Transverse colon (tissue), 4 donors: ENCODE data around the gene PLA2G2D. TPM values are rescaled to one million over a fixed set of nuclear protein-coding genes. Genes with fewer than 3 reads are reported as not detected.

Source experiments
- DNase-seq: peaks from one replicate; pipeline ENCODE4 v3.0.0-alpha.2; 2019
- H3K27ac ChIP-seq, 4 donors: fragments of 200-600 bp; sonication (generic); 2 replicates each; pipeline ENCODE4 v1.5.1; 2016 to 2018; ENCODE audit warnings: inconsistent platforms in 4 of 4
- H3K27me3 ChIP-seq: fragments of 200-600 bp; sonication (generic); 2 replicates; pipeline ENCODE4 v1.5.1; 2017; ENCODE audit warnings: inconsistent platforms
- H3K36me3 ChIP-seq, 4 donors: fragments of 200-600 bp; sonication (generic); 2 replicates each; pipeline ENCODE4 v1.5.1; 2017 to 2019; ENCODE audit warnings: inconsistent platforms in 4 of 4
- H3K4me1 ChIP-seq, 4 donors: fragments of 200-600 bp; sonication (generic); 2 replicates each; pipeline ENCODE4 v1.5.1; 2017 to 2020; ENCODE audit warnings: inconsistent platforms in 4 of 4
- H3K4me3 ChIP-seq, 4 donors: fragments of 200-600 bp; sonication (generic); 1 replicate in 1 of 4; 2 replicates in 3 of 4; pipeline versions ENCODE4 v1.5.1 to v1.6.1; 2017 to 2019; ENCODE audit warnings: inconsistent platforms in 4 of 4
- H3K9me3 ChIP-seq, 2 donors: fragments of 200-600 bp; sonication (generic); 2 replicates each; pipeline ENCODE4 v1.5.1; 2017 to 2019; ENCODE audit warnings: inconsistent platforms in 2 of 2
- EP300 ChIP-seq: sonication (generic); formaldehyde crosslinking; IDR thresholded peaks from one replicate; pipeline ENCODE4 v1.6.1; 2017; ENCODE audit warnings: antibody characterized with exemption, low read depth
- POLR2A ChIP-seq: fragments of 450-650 bp; IDR thresholded peaks from one replicate; pipeline ENCODE4 v1.6.1; 2016; ENCODE audit warnings: antibody characterized with exemption, mild to moderate bottlenecking, moderate library complexity
- POLR2AphosphoS5 ChIP-seq, 3 donors: sonication (generic); formaldehyde crosslinking; IDR thresholded peaks; one replicate each; pipeline ENCODE4 v1.6.1; 2016; ENCODE audit warnings: antibody characterized with exemption in 3 of 3
- WGBS, 2 donors: methylation state at CpG; one replicate each; pipeline ENCODE4 v1.1.5; 2018; ENCODE audit warnings: low coverage in 1 of 2; 5-methylcytosine and 5-hydroxymethylcytosine counted together
- in situ Hi-C, 4 donors: fragments of 200-750 bp; cut with MboI; loops; one replicate each; pipeline versions ENCODE4 v1.15.0 to v1.15.1; 2017; ENCODE audit warnings: low sequenced_read_pairs in 3 of 4, low pct_ligation_motif_present in 1 of 4, low pct_unique_long_range_greater_than_20kb in 1 of 4
- intact Hi-C: fragments of 100-400 bp; cut with DNase I; formaldehyde crosslinking; loops from one replicate; pipeline ENCODE4 v1.15.1; 2023; ENCODE audit warnings: low total_unique reads
- total RNA-seq, 4 donors: library from RNA; depleted of rRNA; stranded (reverse); fragments of >200 nt; gene quantifications; one replicate each; pipeline ENCODE4 v1.1.0, GENCODE V29; 2016
- TF ChIP-seq, protein P1 (sequence below), 5 experiments: fragments of 200-600 bp in 3 of 5; fragments of 450-650 bp in 2 of 5; sonication (generic) in 3 of 5; IDR thresholded peaks; 1 replicate in 2 of 5; 2 replicates in 3 of 5; pipeline ENCODE4 v1.5.1; 2016 to 2017; ENCODE audit warnings: antibody characterized with exemption in 5 of 5, inconsistent platforms in 3 of 5, mild to moderate bottlenecking in 2 of 5, moderate library complexity in 1 of 5

The PLA2G2D gene
- total RNA-seq, 4 donors from 2014 or later = 0.16 TPM; not detected in 3

DNA sequence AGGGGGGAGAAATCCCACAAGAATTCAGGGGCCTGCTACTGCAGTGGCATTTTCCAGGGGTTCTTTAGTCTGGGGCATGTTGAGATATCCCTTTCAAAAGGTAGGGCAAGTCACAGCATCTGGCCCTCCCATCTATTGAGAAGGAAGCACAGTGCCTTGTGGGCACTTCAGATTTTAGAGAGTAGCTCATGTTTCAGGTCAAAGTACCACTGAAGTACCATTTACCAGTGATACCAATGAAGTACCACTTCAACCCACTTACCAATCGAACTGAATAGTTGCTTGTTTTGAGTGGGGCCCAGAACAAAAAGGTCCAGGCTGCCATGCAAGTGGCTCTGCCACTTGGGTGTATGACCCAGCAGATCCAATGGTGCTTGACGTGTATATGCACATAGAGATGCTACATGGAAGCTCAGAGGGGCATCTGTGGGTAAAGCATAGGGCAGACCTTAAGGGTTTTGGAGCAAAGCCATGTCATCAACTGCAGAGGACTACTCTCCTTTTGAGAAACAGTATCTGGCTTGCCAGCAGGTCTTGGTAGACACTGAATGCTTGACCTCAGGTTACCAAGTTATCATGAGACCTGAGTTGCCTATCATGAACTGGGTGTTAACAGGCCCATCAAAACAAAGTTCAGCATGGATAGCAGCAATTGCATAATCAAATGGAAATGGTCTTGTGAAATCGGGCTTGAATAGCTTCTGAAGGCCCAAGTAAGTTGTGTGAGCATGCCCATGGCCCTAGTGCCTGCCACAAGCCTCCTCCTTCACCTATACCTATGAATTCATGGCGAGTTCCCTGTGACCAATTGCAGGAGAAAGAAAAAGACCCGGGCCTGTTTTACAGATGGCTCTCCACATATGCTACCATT, 23.5 kb downstream of the PLA2G2D start:
- H3K27me3 ChIP-seq = no peaks in the 10 kb centered on the region
- peaks cover 0 to 8% (median 0%) of the 10 kb centered on the region in 4 donors for H3K4me1 ChIP-seq
- no peak for DNase-seq
- intact Hi-C loops (loop anchor here (10.0 kb wide), 1 partner anchor 399 kb away; no protein-coding TSS in a partner anchor), in situ Hi-C loops (no loop called here)
- TF ChIP-seq POLR2A (no peak), EP300 (no peak), POLR2AphosphoS5 (IDR thresholded peaks at IDR 0.05) (no peak)
- TF ChIP-seq, protein P1, sequence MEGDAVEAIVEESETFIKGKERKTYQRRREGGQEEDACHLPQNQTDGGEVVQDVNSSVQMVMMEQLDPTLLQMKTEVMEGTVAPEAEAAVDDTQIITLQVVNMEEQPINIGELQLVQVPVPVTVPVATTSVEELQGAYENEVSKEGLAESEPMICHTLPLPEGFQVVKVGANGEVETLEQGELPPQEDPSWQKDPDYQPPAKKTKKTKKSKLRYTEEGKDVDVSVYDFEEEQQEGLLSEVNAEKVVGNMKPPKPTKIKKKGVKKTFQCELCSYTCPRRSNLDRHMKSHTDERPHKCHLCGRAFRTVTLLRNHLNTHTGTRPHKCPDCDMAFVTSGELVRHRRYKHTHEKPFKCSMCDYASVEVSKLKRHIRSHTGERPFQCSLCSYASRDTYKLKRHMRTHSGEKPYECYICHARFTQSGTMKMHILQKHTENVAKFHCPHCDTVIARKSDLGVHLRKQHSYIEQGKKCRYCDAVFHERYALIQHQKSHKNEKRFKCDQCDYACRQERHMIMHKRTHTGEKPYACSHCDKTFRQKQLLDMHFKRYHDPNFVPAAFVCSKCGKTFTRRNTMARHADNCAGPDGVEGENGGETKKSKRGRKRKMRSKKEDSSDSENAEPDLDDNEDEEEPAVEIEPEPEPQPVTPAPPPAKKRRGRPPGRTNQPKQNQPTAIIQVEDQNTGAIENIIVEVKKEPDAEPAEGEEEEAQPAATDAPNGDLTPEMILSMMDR (IDR thresholded peaks at IDR 0.05) = no peak
- H3K36me3 ChIP-seq = no peaks in the 10 kb centered on the region
- no peak overlapping the region for H3K27ac ChIP-seq
- H3K4me3 ChIP-seq = no peak overlapping the region
- WGBS, 2 donors = 81% methylated on average over 5 of the region's 5 CpGs; no CpG with 5 or more reads in 1 of the 2 donors
- no peaks in the 10 kb centered on the region for H3K9me3 ChIP-seq

DNA sequence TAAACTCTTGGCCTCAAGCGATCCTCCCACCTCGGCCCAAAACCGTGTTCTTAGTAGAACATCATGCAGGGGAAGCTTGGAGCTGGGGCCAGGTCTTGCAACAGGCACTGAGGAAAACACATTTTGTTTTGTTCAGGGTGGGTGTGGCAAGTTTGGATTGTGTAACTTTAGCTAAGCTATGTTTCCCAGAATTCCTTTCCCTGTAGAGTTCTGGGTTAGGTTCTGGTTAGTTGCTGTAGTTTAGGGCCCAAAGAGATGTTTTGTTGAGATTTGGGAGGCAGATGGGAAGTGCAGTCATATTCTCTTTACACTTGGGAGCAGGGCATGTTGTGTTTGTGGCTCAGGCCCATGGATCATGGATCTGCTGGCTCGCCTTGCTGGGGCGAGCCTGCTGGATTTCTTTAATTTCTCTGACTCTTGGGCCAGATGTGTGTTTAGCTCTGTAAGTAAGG, 25.4 kb downstream of the PLA2G2D start:
- H3K27ac ChIP-seq = peak overlapping the region in 2 of 4 donors; percentile 9 to 48
- intact Hi-C loops = loop anchor here (10.0 kb wide), 1 partner anchor 401 kb away; no protein-coding TSS in a partner anchor
- no peaks in the 10 kb centered on the region for H3K9me3 ChIP-seq
- H3K36me3 ChIP-seq = no peaks in the 10 kb centered on the region
- peaks cover 0 to 8% (median 0%) of the 10 kb centered on the region in 4 donors for H3K4me1 ChIP-seq
- no peaks in the 10 kb centered on the region for H3K27me3 ChIP-seq
- in situ Hi-C loops = no loop called here
- H3K4me3 ChIP-seq = no peak overlapping the region
- no peak for TF ChIP-seq POLR2A
- peak in 1 of 3 donors; percentile 39 for TF ChIP-seq POLR2AphosphoS5 (IDR thresholded peaks at IDR 0.05)
- WGBS, 2 donors = 80% methylated on average over 5 of the region's 5 CpGs; no CpG with 5 or more reads in 1 of the 2 donors
- no peak for DNase-seq

DNA sequence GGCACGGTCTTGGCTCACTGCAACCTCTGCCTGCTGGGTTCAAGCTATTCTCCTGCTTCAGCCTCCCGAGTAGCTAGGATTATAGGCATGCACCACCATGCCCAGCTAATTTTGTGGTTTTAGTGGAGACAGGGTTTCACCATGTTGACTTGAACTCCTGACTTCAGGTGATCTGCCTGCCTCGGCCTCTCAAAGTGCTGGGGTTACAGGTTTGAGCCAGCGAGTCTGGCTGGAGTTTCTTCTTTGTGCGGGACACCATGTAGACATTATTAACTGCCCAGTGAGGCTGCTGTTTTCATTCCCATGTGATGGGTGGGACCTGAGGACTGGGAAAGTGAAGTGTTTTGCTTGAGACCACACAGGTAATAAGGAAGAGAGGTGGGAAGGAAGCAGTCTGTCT, 26.0 kb downstream of the PLA2G2D start:
- Histone ChIP-seq H3K9me3 (no peaks in the 10 kb centered on the region), H3K36me3 (no peaks in the 10 kb centered on the region), H3K27me3 (no peaks in the 10 kb centered on the region), H3K4me3 (no peak overlapping the region), H3K27ac (peak overlapping the region in 1 of 4 donors; percentile 39), H3K4me1 (peaks cover 0 to 8% (median 0%) of the 10 kb centered on the region in 4 donors)
- 80 to 93% methylated on average over 2 to 5 of the region's 5 CpGs for WGBS, 2 donors
- DNase-seq = no peak
- in situ Hi-C loops = no loop called here
- intact Hi-C loops = loop anchor here (10.0 kb wide), 1 partner anchor 401 kb away; no protein-coding TSS in a partner anchor
- TF ChIP-seq, protein P1 (IDR thresholded peaks at IDR 0.05) = no peak

DNA sequence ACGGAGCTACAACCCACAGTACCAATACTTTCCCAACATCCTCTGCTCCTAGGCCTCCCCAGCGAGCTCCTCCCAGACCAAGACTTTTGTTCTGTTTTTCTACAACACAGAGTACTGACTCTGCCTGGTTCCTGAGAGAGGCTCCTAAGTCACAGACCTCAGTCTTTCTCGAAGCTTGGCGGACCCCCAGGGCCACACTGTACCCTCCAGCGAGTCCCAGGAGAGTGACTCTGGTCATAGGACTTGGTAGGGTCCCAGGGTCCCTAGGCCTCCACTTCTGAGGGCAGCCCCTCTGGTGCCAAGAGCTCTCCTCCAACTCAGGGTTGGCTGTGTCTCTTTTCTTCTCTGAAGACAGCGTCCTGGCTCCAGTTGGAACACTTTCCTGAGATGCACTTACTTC, 28.7 kb downstream of the PLA2G2D start:
- Histone ChIP-seq H3K27me3 (no peaks in the 10 kb centered on the region), H3K4me1 (peaks cover 0 to 8% (median 0%) of the 10 kb centered on the region in 4 donors), H3K4me3 (no peak overlapping the region), H3K36me3 (no peaks in the 10 kb centered on the region), H3K9me3 (no peaks in the 10 kb centered on the region), H3K27ac (no peak overlapping the region)
- intact Hi-C loops = loop anchor here (10.0 kb wide), 1 partner anchor 404 kb away; no protein-coding TSS in a partner anchor
- in situ Hi-C loops = no loop called here
- no peak for DNase-seq
- 69 to 85% methylated on average over 3 to 6 of the region's 6 CpGs for WGBS, 2 donors
- TF ChIP-seq, protein P1 (IDR thresholded peaks at IDR 0.05) = no peak
- no peak for TF ChIP-seq EP300
